H1 (cell line): ENCODE data around the gene NCAPD3. TPM values are rescaled to one million over a fixed set of nuclear protein-coding genes. Genes with fewer than 3 reads are reported as not detected.

Source experiments
- BCL11A ChIP-seq, 2 experiments: IDR thresholded peaks; one replicate each; pipeline ENCODE4 v1.6.1; 2011; ENCODE audit warnings: low read depth in 2 of 2, low read length in 2 of 2, mild to moderate bottlenecking in 2 of 2
- EP300 ChIP-seq, 2 experiments: IDR thresholded peaks; 1 replicate in 1 of 2; 2 replicates in 1 of 2; pipeline ENCODE4 v1.6.1; 2011 to 2012; ENCODE audit warnings: low read depth in 2 of 2, low read length in 2 of 2, mild to moderate bottlenecking in 2 of 2, borderline replicate concordance in 1 of 2, inconsistent platforms in 1 of 2, moderate library complexity in 1 of 2
- EZH2 ChIP-seq: fragments of 200-600 bp; sonication (generic); IDR thresholded peaks from 2 replicates; pipeline ENCODE4 v1.7.1; 2012; ENCODE audit warnings: low read depth, mild to moderate bottlenecking, moderate library complexity, low read length, inconsistent platforms; ENCODE audit not compliant: severe bottlenecking
- GTF2F1 ChIP-seq: IDR thresholded peaks from 2 replicates; pipeline ENCODE4 v1.6.1; 2012; ENCODE audit warnings: low read depth, low read length, improper control_type of control experiment, borderline replicate concordance
- HDAC2 ChIP-seq, 2 experiments: fragments of 300-600 bp in 1 of 2; sonication (generic) in 1 of 2; IDR thresholded peaks; 2 replicates each; pipeline ENCODE4 v1.6.1; 2011 to 2012; ENCODE audit warnings: low read depth in 2 of 2, low read length in 2 of 2, mild to moderate bottlenecking in 2 of 2, moderate library complexity in 2 of 2, borderline replicate concordance in 1 of 2, inconsistent platforms in 1 of 2
- JUND ChIP-seq: IDR thresholded peaks from 2 replicates; pipeline ENCODE4 v1.6.1; 2011; ENCODE audit warnings: mild to moderate bottlenecking, improper control_type of control experiment, low read length
- KDM4A ChIP-seq: IDR thresholded peaks from one replicate; pipeline ENCODE4 v1.7.1; 2012; ENCODE audit warnings: low read depth, mild to moderate bottlenecking, moderate library complexity, low read length, inconsistent platforms; ENCODE audit not compliant: severe bottlenecking
- NANOG ChIP-seq: IDR thresholded peaks from 2 replicates; pipeline ENCODE4 v1.6.1; 2011; ENCODE audit warnings: low read length, low read depth, mild to moderate bottlenecking, inconsistent platforms; ENCODE audit not compliant: insufficient read depth, poor library complexity, severe bottlenecking
- POU5F1 ChIP-seq: IDR thresholded peaks from 2 replicates; pipeline ENCODE4 v1.6.1; 2011; ENCODE audit warnings: low read depth, mild to moderate bottlenecking, low read length, moderate library complexity
- RXRA ChIP-seq: IDR thresholded peaks from 2 replicates; pipeline ENCODE4 v1.6.1; 2011; ENCODE audit warnings: low read depth, mild to moderate bottlenecking, low read length, moderate library complexity; ENCODE audit not compliant: insufficient read depth
- SIN3A ChIP-seq, 2 experiments: IDR thresholded peaks in 1 of 2; conservative IDR thresholded peaks in 1 of 2; 2 replicates each; pipeline ENCODE4 v1.6.1; 2011 to 2012; ENCODE audit warnings: low read length in 2 of 2, improper control_type of control experiment in 1 of 2, low read depth in 1 of 2, mild to moderate bottlenecking in 1 of 2
- SIRT6 ChIP-seq: IDR thresholded peaks from one replicate; pipeline ENCODE4 v1.7.1; 2012; ENCODE audit warnings: low read length, inconsistent platforms
- SP1 ChIP-seq: IDR thresholded peaks from 2 replicates; pipeline ENCODE4 v1.6.1; 2011; ENCODE audit warnings: low read depth, low read length
- polyA plus RNA-seq, 7 experiments: library from polyadenylated mRNA; depleted of rRNA in 3 of 7; stranded (reverse) in 5 of 7; unstranded in 2 of 7; fragments of >200 nt in 5 of 7; fragments of 200-250 nt in 2 of 7; gene quantifications; 1 replicate in 5 of 7; 2 replicates in 1 of 7; 4 replicates in 1 of 7; pipeline versions ENCODE4 v1.2.1 to v1.2.3, GENCODE V29; 2011 to 2013; ENCODE audit warnings: missing spikeins in 2 of 7, mixed read lengths in 2 of 7
- total RNA-seq: library from RNA; stranded (reverse); fragmentation: NEBNext Ultra II Directional; extraction: Animal tissue kit (Norgen Biotek cat#: 25700); gene quantifications from 2 replicates; pipeline ENCODE4 v1.2.1, GENCODE V29; 2021
- TF ChIP-seq, protein P1 (sequence below): IDR thresholded peaks from 2 replicates; pipeline ENCODE4 v1.6.1; 2011; ENCODE audit warnings: low read length, improper control_type of control experiment
- TF ChIP-seq, protein P2 (sequence below): IDR thresholded peaks from 2 replicates; pipeline ENCODE4 v1.6.1; 2012; ENCODE audit warnings: inconsistent platforms
- TF ChIP-seq, protein P3 (sequence below): IDR thresholded peaks from 2 replicates; pipeline ENCODE4 v1.6.1; 2012; ENCODE audit warnings: low read length, inconsistent platforms

NCAPD3 gene
- total and polyA plus RNA-seq, 2 of the 8 experiments (the other 6 are each of a cell fraction or from before 2014, with no cell fraction given), result 26.5 to 55.2 TPM

DNA sequence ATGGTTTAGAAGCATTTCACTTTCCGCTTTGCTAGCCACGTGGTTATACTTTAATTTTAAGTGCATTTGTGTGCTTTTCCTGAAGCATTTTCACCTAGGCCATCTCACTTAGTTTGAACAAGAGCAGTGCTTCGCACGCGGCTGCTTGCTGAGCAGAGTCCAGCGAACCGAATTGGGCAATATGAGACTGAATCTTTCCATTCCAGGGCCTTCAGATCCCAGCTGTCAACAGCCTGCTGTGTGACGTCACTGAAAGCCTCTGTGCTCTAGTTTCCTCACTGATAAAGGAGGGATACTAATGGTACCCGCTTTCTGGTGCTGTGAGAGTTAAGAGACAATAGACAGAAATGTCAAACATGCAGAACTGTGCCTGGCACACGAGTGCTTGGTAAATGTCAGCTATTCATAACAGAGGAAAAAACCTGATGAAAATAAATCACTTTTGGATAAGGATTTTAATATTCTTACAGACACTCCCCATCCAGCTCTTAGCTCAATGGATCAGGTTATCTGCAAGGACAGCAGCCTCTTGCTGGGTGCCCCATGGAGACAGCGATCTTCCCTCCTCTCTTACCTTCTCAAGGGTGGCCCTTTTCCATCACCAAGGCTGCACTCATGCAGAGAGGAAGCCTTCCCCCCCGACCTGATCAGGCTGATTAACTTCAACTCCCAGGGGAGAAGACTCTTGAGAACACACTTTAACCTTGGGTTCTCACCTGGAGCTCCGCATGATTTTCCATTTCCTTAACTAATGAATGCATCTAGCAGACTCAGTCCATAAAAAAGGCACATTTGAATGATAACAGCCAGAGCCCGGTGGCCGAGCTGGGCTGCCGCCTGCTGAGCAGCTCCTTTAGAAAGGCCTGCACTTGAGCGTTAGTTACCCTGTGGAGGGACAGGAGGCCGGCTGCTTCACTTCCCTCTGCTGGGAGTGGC, 48.9 kb upstream of the NCAPD3 start (continued):
- TF ChIP-seq, protein P1, sequence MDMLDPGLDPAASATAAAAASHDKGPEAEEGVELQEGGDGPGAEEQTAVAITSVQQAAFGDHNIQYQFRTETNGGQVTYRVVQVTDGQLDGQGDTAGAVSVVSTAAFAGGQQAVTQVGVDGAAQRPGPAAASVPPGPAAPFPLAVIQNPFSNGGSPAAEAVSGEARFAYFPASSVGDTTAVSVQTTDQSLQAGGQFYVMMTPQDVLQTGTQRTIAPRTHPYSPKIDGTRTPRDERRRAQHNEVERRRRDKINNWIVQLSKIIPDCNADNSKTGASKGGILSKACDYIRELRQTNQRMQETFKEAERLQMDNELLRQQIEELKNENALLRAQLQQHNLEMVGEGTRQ, result no peak
- TF ChIP-seq BCL11A (IDR thresholded peaks at IDR 0.05; ENCODE audit: low read depth in 2 of 2, low read length in 2 of 2), result no peak
- TF ChIP-seq EZH2, result no peak
- no peak for TF ChIP-seq SP1
- TF ChIP-seq POU5F1, result peak; percentile 68; the same call in 1 of the 2 replicates
- peak; percentile 9 to 73; a peak in 2 of 4 replicates for TF ChIP-seq SIN3A (conservative IDR thresholded peaks at IDR 0.05 in 1 of 2, IDR thresholded peaks at IDR 0.05 in 1 of 2; ENCODE audit: low read depth in 1 of 2, low read length in 2 of 2)
- no peak for TF ChIP-seq KDM4A
- 0 out of 2 replicates have a peak, but pooled peaks have one; percentile 26 for TF ChIP-seq RXRA
- TF ChIP-seq, protein P2, sequence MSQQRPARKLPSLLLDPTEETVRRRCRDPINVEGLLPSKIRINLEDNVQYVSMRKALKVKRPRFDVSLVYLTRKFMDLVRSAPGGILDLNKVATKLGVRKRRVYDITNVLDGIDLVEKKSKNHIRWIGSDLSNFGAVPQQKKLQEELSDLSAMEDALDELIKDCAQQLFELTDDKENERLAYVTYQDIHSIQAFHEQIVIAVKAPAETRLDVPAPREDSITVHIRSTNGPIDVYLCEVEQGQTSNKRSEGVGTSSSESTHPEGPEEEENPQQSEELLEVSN, result no peak
- TF ChIP-seq SIRT6, result no peak
- TF ChIP-seq JUND, result no peak
- peak in 1 of 2 experiments; percentile 5; a peak in 1 of 3 replicates for TF ChIP-seq EP300 (IDR thresholded peaks at IDR 0.05; ENCODE audit: borderline replicate concordance in 1 of 2, low read depth in 2 of 2, low read length in 2 of 2)
- TF ChIP-seq HDAC2 (IDR thresholded peaks at IDR 0.05; ENCODE audit: borderline replicate concordance in 1 of 2, low read depth in 2 of 2, low read length in 2 of 2), result peak in 1 of 2 experiments; percentile 84; a peak in 2 of 4 replicates
- no peak for TF ChIP-seq GTF2F1
- TF ChIP-seq, protein P3, sequence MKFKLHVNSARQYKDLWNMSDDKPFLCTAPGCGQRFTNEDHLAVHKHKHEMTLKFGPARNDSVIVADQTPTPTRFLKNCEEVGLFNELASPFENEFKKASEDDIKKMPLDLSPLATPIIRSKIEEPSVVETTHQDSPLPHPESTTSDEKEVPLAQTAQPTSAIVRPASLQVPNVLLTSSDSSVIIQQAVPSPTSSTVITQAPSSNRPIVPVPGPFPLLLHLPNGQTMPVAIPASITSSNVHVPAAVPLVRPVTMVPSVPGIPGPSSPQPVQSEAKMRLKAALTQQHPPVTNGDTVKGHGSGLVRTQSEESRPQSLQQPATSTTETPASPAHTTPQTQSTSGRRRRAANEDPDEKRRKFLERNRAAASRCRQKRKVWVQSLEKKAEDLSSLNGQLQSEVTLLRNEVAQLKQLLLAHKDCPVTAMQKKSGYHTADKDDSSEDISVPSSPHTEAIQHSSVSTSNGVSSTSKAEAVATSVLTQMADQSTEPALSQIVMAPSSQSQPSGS, result peak; percentile 80; the same call in 1 of the 2 replicates
- TF ChIP-seq NANOG, result peak; percentile 57
